Chondrocyte (in vitro differentiated cells): ENCODE measurements around the gene P2RX1. TPM values are rescaled to one million over a fixed set of nuclear protein-coding genes. Genes with fewer than 3 reads are reported as not detected.

Experiments
- DNase-seq: peaks from one replicate; pipeline ENCODE4 v3.0.0; 2021; ENCODE audit warnings: mixed read lengths, low spot score
- H3K27ac Mint-ChIP-seq: one replicate; pipeline ENCODE4 v1.8.0; 2021; ENCODE audit warnings: mild to moderate bottlenecking, moderate library complexity, mixed read lengths; ENCODE audit not compliant: unreplicated experiment
- H3K27me3 Mint-ChIP-seq: 2 replicates; pipeline ENCODE4 v1.8.0; 2021; ENCODE audit warnings: low read depth, mixed read lengths
- H3K36me3 Mint-ChIP-seq: 2 replicates; pipeline ENCODE4 v1.8.0; 2021; ENCODE audit warnings: low read depth, mixed read lengths
- H3K4me1 Mint-ChIP-seq: 2 replicates; pipeline ENCODE4 v1.8.0; 2021; ENCODE audit warnings: low read depth, mild to moderate bottlenecking, mixed read lengths
- H3K4me3 Mint-ChIP-seq: one replicate; pipeline ENCODE4 v1.8.0; 2021; ENCODE audit warnings: mild to moderate bottlenecking, moderate library complexity, mixed read lengths; ENCODE audit not compliant: unreplicated experiment
- H3K9me3 Mint-ChIP-seq: 2 replicates; pipeline ENCODE4 v1.8.0; 2021; ENCODE audit warnings: low read depth, mixed read lengths
- CTCF ChIP-seq: fragments of 200-600 bp; sonication (generic); IDR thresholded peaks from 2 replicates; pipeline ENCODE4 v1.5.0; 2021; ENCODE audit warnings: antibody characterized with exemption, mild to moderate bottlenecking, moderate library complexity
- total RNA-seq: library from RNA; stranded (reverse); gene quantifications from 3 replicates; pipeline ENCODE4 v1.2.1, GENCODE V29; 2021

P2RX1 gene
- total RNA-seq, 1 donor from 2014 or later, result not detected

GRCh38 chr17:3918372-3919122 is 2.3 kb upstream of the P2RX1 start:
- no peak for DNase-seq
- TF ChIP-seq CTCF, result no peak
- Mint-ChIP-seq H3K27ac (no peak overlapping the region), H3K9me3 (no peaks in the 10 kb centered on the region), H3K27me3 (no peaks in the 10 kb centered on the region), H3K4me1 (peaks cover 5% of the 10 kb centered on the region), H3K36me3 (no peaks in the 10 kb centered on the region), H3K4me3 (no peak overlapping the region)

DNA sequence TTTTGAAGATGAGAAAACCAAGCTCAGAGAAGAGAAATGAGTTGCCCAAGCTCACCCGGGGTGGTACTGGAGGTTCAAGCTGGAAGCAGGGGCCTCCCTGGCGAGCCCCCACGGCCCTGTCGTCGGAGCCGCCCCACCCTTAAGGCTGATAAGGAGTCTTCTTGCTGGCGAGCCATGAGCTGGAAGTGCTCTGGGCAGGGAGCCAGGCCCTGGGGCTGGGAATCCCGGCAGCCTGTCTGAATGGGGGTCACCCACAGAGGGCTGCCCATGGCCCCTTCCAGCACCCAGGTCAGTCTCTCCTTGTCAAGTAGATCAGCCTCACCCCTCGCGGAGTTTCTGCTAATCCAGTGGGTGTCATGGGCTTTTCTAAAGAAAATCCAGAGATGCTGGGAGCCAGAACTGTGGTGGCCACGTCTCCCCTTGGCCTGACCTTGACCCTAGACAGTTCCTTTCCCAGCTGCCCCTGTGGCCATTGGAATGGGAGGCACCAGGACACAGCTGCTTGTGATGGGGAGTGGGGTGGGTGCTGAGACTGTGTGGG is 1.2 kb upstream of the P2RX1 start:
- no peak for DNase-seq
- no peaks in the 10 kb centered on the region for H3K27me3 Mint-ChIP-seq
- H3K9me3 Mint-ChIP-seq, result no peaks in the 10 kb centered on the region
- no peak for TF ChIP-seq CTCF
- H3K27ac Mint-ChIP-seq, result no peak overlapping the region
- no peak overlapping the region for H3K4me3 Mint-ChIP-seq
- H3K36me3 Mint-ChIP-seq, result no peaks in the 10 kb centered on the region
- peaks cover 5% of the 10 kb centered on the region for H3K4me1 Mint-ChIP-seq

DNA sequence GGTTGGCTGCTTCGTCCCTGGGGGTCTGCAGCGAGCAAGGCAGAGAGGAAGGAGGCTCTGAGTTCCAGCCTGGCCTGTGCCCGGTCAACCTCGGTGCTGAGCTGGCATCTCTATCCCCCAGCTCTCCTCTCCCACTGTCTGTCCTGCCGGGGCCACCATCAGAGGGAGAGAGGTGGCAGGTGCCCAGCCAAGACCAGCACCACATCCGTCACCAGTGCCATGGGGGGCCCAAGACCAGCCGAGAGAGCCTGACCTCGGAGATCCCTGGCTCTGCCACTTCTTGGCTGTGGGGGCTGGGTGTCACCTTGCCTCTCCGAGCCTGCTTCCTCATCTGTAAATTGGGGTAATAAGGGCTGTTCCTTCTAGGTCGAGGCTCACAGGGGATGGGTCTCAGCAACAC is 560 bp upstream of the P2RX1 start:
- TF ChIP-seq CTCF, result no peak
- peaks cover under 1% of the 10 kb centered on the region for H3K4me1 Mint-ChIP-seq
- no peaks in the 10 kb centered on the region for H3K9me3 Mint-ChIP-seq
- DNase-seq, result no peak
- H3K27me3 Mint-ChIP-seq, result no peaks in the 10 kb centered on the region
- H3K27ac Mint-ChIP-seq, result no peak overlapping the region
- no peaks in the 10 kb centered on the region for H3K36me3 Mint-ChIP-seq
- no peak overlapping the region for H3K4me3 Mint-ChIP-seq

- Mint-ChIP-seq H3K9me3 (no peaks in the 10 kb centered on the region), H3K36me3 (no peaks in the 10 kb centered on the region), H3K4me3 (no peak overlapping the region), H3K27me3 (no peaks in the 10 kb centered on the region), H3K27ac (no peak overlapping the region), H3K4me1 (no peaks in the 10 kb centered on the region)
- no peak for TF ChIP-seq CTCF
- no peak for DNase-seq
These were observed 677 bp downstream of the P2RX1 start for GRCh38 chr17:3915581-3915994.

- H3K27me3 Mint-ChIP-seq, result no peaks in the 10 kb centered on the region
- H3K4me1 Mint-ChIP-seq, result no peaks in the 10 kb centered on the region
- no peak for TF ChIP-seq CTCF
- DNase-seq, result no peak
- no peak overlapping the region for H3K27ac Mint-ChIP-seq
- no peaks in the 10 kb centered on the region for H3K9me3 Mint-ChIP-seq
- H3K4me3 Mint-ChIP-seq, result no peak overlapping the region
- no peaks in the 10 kb centered on the region for H3K36me3 Mint-ChIP-seq
These were observed 2.0 kb downstream of the P2RX1 start for GRCh38 chr17:3914312-3914670.
